ENCODE data around the gene DIS3L2. TPM values are rescaled to one million over a fixed set of nuclear protein-coding genes. Genes with fewer than 3 reads are reported as not detected.

DIS3L2 gene, protein sequence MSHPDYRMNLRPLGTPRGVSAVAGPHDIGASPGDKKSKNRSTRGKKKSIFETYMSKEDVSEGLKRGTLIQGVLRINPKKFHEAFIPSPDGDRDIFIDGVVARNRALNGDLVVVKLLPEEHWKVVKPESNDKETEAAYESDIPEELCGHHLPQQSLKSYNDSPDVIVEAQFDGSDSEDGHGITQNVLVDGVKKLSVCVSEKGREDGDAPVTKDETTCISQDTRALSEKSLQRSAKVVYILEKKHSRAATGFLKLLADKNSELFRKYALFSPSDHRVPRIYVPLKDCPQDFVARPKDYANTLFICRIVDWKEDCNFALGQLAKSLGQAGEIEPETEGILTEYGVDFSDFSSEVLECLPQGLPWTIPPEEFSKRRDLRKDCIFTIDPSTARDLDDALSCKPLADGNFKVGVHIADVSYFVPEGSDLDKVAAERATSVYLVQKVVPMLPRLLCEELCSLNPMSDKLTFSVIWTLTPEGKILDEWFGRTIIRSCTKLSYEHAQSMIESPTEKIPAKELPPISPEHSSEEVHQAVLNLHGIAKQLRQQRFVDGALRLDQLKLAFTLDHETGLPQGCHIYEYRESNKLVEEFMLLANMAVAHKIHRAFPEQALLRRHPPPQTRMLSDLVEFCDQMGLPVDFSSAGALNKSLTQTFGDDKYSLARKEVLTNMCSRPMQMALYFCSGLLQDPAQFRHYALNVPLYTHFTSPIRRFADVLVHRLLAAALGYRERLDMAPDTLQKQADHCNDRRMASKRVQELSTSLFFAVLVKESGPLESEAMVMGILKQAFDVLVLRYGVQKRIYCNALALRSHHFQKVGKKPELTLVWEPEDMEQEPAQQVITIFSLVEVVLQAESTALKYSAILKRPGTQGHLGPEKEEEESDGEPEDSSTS
- polyA plus RNA-seq, result 10 to 100 TPM in 1 of 3 donors, 1 to 10 TPM in 2; 6.8 to 10.2 (median 9.9) TPM

DNA sequence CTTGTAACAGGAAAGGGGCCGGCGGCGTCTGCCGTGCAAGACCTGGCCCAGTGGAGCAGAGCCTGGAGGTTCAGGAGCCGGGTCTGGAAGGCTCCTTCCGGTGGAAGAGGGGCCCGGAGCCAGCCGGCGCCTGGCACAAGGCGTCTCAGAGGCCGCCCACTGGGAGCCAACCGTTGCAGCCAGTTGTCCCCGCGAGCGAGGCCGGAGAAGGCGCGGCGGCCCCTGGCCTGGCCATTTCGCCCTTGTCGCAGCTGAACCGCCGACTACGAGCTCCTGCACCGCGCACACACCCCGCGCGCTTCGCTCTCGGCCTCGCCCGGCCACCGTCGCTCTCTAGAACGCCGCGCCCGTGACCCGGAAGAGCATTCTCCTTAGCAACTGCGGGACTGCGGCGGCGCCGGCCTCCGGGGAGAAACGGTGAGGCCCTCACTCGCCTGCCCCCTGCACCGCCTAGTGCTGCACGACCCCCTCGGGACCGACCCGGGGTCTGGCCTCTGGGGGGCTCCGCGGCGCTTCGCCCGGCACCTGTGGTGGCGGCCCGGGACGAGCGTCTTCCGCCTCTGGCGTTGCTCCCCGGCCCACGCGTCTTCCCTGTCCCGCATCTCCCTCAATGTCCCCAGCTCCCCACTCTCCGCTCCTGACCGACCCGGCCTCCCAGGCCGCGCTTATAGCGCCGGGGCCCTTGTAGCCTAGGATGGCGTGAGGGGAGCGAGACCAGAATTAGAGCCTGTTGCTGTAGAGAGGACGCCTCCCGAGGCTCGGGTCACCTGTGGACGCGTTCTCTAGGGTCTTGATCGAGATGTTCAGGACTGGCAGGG lies at the start of gene DIS3L2:
Gene DIS3L2 (plus strand): TSS at position 365 of the 818 bp plus-strand sequence. CDS start 53,215 bp downstream, outside the sequence.
- WGBS, 3 donors, result 0 to 1% (median 0%) methylated on average over 69 to 83 of the region's 83 CpGs
- no peak within 1 kb of the TSS for H3K27ac ChIP-seq (ENCODE audit: low read depth, low read length)

DNA sequence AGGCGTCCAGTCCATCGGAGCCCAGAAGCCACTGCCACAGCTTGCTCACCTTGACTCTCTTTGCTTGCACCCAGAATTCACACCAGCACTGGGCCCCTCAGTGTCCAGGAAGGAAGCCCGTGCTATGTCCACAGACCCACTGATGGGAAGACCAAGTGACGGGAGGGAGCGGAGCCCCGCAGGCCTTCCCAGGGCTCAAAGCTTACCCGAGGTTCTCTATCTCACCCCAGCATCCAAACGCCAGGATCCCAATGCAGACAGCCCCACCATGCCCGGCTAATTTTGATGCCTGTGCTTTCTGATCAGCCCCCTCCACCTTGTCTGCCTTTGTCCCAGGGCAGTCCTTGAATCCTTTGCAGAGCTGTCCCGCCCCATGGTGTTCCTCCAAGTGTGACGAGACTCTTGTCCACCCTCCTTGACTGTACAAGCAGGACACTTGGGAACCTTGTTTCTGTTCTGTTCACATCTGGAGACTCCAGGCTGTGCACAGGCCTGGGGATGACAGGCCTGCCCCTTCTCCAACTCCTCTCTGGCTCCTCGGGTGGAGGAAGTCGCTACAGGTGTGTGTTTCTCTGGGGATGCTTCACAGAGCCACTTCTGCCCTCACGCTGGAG lies 47.3 kb upstream of the DIS3L2 start:
- H3K27ac ChIP-seq (ENCODE audit: low read depth, low read length), result no peak overlapping the region
- WGBS, 3 donors, result 89 to 93% (median 92%) methylated on average over 14 of the region's 14 CpGs

DNA sequence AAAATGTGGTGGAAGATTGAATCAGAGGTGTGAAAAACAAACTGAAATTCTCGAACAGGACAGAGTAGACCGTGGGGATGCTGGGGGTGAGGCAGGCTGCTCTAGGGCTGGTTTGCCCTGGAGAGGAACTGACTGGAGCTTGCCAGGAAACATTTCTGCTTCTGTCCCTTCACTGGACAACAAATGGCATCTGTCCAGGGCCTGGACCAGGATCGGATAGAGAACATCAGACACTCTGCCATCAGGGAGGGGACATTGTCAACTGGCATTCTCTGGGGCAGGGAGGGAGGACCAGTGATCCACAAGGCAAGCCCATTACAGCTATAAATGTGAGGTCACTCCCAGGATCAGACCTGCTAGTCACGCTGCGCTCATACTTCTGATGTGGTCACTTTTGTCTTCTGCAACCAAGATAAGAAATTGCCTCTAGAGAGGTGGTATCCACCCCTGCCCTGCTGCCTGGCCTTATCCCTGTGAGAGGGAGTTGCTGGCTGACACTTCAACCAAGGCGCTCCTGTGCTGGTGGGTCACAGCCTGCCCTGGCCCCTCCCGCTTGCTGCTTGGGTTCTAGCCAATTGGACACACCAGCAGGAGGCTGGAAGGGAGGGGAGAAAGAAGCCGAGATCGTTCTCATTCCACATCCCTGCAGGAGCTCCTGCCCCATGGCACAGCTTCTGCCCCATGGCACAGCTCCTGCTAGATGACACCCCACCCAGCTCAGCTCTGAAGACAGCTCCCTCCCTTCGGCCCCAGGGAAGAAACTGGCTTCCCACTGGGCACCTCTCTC lies 44.0 kb upstream of the DIS3L2 start:
- WGBS, 3 donors, result 36 to 47% (median 41%) methylated on average over 10 of the region's 10 CpGs
- no peak overlapping the region for H3K27ac ChIP-seq (ENCODE audit: low read depth, low read length)

- WGBS, 3 donors, result 93 to 95% (median 94%) methylated on average over 21 of the region's 21 CpGs
- H3K27ac ChIP-seq (ENCODE audit: low read depth, low read length), result no peak overlapping the region
Measured at GRCh38 chr2:231918501-231919330, 42.8 kb upstream of the DIS3L2 start.

DNA sequence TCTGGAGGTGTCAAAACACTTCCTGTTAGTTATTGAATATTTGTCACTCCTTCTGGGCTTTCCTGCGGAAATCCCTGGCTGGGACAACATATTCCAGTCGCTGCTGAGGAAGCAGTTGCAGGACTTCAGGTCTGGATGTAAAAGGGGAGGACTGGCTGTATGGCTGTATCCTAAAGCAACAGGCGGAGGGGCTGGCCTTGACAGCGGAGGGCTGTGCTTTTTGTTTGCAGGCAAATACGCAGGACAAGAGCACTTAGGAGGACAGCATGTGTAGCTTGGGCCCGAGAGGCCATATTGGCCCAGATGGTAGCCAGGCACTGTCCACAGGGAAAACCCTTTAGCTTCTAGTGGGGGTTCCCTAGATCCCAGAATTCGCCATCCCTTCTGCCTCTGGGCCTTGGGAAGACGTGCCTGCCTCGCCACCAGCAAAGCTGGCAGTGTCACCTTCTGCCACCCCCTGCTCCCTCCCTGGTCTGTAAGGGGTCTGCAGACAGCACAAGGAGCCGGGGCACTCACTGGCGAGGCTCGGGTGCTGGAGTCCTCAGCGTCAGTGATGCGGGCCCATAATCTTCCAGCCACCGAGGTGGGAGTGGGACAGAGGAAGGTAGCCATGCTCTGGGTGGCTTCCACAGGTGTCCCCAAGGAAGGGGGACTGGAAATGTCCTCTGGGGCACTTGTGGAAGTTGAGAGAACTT lies 42.0 kb upstream of the DIS3L2 start:
- no peak overlapping the region for H3K27ac ChIP-seq (ENCODE audit: low read depth, low read length)
- WGBS, 3 donors, result 84 to 88% (median 85%) methylated on average over 15 of the region's 15 CpGs

DNA sequence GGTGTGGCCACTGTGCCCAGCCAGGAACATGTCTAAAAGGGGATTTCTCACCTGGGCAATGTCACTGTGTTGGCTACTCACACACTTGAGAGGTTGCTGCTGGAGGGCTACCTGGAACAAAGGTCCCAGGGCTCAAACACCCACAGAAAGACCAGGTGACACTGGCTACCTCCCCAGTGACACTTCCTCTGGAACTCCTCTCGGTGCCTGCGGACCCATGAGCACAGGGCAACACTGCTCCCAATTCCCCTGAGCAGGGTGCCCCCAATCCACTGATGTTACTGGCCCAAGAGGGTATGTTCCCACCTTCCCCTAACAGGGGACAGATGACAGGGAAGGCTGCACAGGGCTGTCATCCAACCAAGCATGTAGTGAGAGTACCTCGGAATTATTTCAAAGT lies 41.1 kb upstream of the DIS3L2 start:
- 76 to 90% (median 89%) methylated on average over 3 of the region's 3 CpGs for WGBS, 3 donors
- H3K27ac ChIP-seq (ENCODE audit: low read depth, low read length), result no peak overlapping the region

- WGBS, 3 donors, result 68 to 81% (median 81%) methylated on average over 5 of the region's 5 CpGs
- H3K27ac ChIP-seq (ENCODE audit: low read depth, low read length), result no peak overlapping the region
Measured at GRCh38 chr2:231920795-231921194, 40.7 kb upstream of the DIS3L2 start.

DNA sequence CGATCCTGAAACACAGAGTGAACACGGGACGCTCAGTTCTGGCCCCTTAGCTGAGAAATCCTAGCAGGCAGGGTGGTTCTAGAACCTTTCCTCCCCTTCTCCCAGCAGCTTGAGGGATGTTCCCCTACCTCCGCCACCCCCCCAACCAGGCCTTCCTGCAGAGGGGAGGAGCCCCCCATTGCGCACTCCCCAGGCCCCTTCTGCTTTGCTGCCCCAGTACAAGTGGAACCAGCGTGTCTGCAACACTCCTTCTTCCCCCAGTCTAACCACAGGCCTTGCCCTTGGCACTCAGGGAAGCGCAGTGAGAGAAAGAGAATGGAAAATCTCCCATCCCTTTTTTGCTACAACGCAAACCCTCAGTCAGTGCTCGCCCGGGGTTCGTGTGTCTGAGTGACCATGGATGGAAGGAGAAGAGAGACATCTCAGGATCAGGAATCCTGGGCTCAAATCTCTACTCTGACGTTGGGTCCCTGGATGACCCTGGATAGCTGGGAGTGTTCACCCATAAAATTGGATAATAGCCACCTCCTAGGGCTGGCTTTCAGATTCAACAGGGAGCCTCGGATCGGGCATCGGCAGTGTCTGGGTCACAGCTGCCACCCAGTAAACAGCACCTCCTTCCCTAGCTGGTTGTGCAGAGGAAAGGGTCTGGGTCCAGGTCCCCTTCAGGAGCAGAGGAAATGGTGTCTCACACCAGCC lies 39.1 kb upstream of the DIS3L2 start:
- H3K27ac ChIP-seq (ENCODE audit: low read depth, low read length), result no peak overlapping the region
- 84 to 89% (median 86%) methylated on average over 15 of the region's 15 CpGs for WGBS, 3 donors

DNA sequence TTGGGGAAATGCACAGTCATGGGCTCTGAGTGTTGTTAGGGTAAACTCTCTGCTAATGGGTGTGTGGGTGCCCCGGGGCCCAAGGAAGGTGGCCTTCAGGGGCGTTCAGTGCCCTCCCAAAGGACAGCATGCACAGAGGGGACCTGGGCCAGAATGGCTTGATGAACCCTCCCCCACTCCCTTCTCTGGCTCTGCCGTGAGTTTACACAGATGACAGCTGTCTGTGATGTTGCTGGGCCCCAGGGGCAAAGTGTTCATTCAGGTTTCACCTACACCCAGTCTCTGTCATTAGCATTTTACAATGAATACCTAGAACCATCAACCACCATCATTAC lies 38.5 kb upstream of the DIS3L2 start:
- H3K27ac ChIP-seq (ENCODE audit: low read depth, low read length), result no peak overlapping the region
- WGBS, 3 donors, result 69 to 79% (median 75%) methylated on average over 3 of the region's 3 CpGs

- 65 to 78% (median 77%) methylated on average over 24 of the region's 24 CpGs for WGBS, 3 donors
- no peak overlapping the region for H3K27ac ChIP-seq (ENCODE audit: low read depth, low read length)
Measured at GRCh38 chr2:231923951-231924888, 37.3 kb upstream of the DIS3L2 start.

DNA sequence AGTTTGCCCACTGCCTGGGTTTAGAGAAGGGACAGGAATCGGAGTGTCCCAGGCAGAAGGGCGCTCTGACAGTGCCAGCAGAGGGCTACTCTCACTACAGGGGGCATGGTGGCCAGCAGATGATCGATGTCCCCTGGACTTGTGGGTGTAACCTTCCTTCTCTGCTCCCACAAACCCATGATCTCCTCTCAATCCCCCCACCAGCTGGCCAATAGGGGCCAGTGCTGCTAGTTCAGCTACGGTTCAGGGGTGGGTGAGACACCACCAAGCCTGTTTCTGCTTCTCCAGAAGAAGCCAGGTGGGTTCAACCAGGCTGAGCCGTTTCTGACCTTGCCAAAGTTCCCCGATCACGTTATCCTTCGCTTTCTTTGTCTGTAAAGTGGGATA lies 36.6 kb upstream of the DIS3L2 start:
- WGBS, 3 donors, result 35 to 40% (median 40%) methylated on average over 8 of the region's 8 CpGs
- H3K27ac ChIP-seq (ENCODE audit: low read depth, low read length), result no peak overlapping the region

DNA sequence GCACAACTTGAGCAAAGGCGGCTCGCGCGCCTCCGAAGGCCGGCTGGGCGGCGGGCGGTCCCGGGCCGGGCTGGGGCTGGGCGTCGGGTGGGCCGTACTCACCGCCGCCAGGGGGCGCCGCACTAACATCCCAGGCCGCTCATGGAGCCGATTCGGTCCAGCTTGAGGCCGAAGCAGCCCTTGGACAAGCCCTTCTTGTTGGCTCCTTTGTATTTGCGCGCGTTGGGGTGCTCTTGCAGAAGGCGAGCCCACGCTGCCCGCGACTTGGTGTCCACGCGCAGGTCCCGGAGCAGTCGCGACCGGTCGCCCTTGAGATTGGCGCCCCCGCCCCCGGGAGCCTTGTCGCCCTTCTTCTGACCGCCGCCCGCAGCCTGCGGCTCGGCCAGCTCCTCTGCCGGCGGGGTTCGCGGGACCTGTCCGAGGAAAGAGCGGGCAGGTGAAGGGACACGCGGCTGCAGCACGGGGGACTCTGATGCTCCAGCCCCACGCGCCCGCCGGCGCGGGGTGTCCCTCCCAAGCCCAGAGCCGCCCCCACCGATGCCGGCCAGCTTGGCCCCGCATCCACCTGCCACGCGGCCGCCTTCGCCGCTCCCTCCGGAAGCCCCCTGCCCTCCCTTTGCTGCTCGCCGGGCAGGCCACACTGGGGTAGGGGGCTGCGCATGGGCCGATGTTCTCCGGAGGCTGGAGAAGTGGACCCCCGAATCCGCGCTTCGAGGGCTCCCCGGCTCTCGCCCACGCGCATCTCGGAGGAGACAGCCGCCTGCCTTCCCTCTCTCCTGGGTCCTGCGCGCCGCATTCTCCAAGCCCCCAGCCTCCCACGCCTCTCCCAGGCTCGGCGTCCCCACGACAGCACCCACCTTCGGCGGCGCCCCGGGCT lies 36.0 kb upstream of the DIS3L2 start:
- 1% methylated on average over 71 to 96 of the region's 96 CpGs for WGBS, 3 donors
- H3K27ac ChIP-seq (ENCODE audit: low read depth, low read length), result no peak overlapping the region

- no peak within 1 kb of the TSS for H3K27ac ChIP-seq (ENCODE audit: low read depth, low read length)
- 0 to 2% (median 1%) methylated on average over 44 to 54 of the region's 54 CpGs for WGBS, 3 donors
Measured at GRCh38 chr2:231926180-231926741, 35.3 kb upstream of the DIS3L2 start, which contains the start of gene NPPC. NPPC (minus strand) TSS chr2:231926396; CDS start chr2:231926249, 147 bp downstream.

Data from adipose tissue (tissue), 3 donors.